ENCODE results near the gene NACA2.

DNA sequence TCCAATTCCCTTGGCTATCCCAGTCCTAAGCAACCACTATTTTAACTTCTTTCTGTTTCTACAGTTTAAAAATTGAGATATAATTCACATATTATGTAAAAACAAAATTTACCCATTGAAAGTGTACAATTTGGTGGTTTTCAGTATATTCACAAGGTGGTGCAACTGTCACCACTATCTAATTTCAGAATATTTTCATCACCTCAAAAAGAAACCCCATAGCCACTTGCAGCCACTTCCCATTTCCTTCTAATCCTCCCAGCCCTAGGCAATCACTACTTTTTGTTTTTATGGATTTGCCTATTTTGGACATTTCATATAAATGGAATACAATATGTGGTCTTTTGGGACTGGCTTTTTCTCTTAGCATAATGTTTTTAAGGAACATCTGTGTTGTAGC is 36.1 kb upstream of the NACA2 start:
- TF ChIP-seq, protein P1, sequence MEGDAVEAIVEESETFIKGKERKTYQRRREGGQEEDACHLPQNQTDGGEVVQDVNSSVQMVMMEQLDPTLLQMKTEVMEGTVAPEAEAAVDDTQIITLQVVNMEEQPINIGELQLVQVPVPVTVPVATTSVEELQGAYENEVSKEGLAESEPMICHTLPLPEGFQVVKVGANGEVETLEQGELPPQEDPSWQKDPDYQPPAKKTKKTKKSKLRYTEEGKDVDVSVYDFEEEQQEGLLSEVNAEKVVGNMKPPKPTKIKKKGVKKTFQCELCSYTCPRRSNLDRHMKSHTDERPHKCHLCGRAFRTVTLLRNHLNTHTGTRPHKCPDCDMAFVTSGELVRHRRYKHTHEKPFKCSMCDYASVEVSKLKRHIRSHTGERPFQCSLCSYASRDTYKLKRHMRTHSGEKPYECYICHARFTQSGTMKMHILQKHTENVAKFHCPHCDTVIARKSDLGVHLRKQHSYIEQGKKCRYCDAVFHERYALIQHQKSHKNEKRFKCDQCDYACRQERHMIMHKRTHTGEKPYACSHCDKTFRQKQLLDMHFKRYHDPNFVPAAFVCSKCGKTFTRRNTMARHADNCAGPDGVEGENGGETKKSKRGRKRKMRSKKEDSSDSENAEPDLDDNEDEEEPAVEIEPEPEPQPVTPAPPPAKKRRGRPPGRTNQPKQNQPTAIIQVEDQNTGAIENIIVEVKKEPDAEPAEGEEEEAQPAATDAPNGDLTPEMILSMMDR (IDR thresholded peaks at IDR 0.05): no peak
- no peak for TF ChIP-seq EZH2 (IDR thresholded peaks at IDR 0.05; ENCODE audit: borderline replicate concordance, insufficient read depth, low read depth, low read length, poor library complexity, severe bottlenecking)

Data from B cell (primary cell).